Measurements from ENCODE around the gene NDST1. TPM values are rescaled to one million over a fixed set of nuclear protein-coding genes. Genes with fewer than 3 reads are reported as not detected.

The NDST1 gene
- polyA plus RNA-seq, 4 donors = 7.4 to 44.5 (median 21.0) TPM

- H3K9me3 ChIP-seq (ENCODE audit: control insufficient read depth in 2 of 2, insufficient read depth in 1 of 2, low read depth in 1 of 2, low read length in 1 of 2) = no peaks in the 10 kb centered on the region
- no peaks in the 10 kb centered on the region for H3K27me3 ChIP-seq (ENCODE audit: control insufficient read depth in 3 of 3, insufficient read depth in 3 of 3, low read length in 3 of 3)
- no peak overlapping the region for H3K4me3 ChIP-seq (ENCODE audit: low read depth in 1 of 3, low read length in 3 of 3)
- H3K36me3 ChIP-seq (ENCODE audit: control insufficient read depth in 3 of 3, insufficient read depth in 2 of 3, low read depth in 1 of 3, low read length in 3 of 3) = peaks cover 0 to 81% (median 5%) of the 10 kb centered on the region in 3 donors
- no peak for DNase-seq
- H3K27ac ChIP-seq (ENCODE audit: low read depth in 1 of 3, low read length in 2 of 3) = no peak overlapping the region
- no peak for FAIRE-seq
- peaks cover 0 to 32% (median 6%) of the 10 kb centered on the region in 3 donors for H3K4me1 ChIP-seq (ENCODE audit: control insufficient read depth in 3 of 3, insufficient read depth in 2 of 3, low read depth in 1 of 3, low read length in 2 of 3)
These were observed 17.9 kb downstream of the NDST1 start for GRCh38 chr5:150525781-150526180.

GRCh38 chr5:150527038-150527437 lies 19.1 kb downstream of the NDST1 start:
- no peak overlapping the region for H3K4me3 ChIP-seq (ENCODE audit: low read depth in 1 of 3, low read length in 3 of 3)
- no peaks in the 10 kb centered on the region for H3K27me3 ChIP-seq (ENCODE audit: control insufficient read depth in 3 of 3, insufficient read depth in 3 of 3, low read length in 3 of 3)
- FAIRE-seq (no peak), DNase-seq (no peak)
- 65 to 82% (median 81%) methylated on average over 8 of the region's 8 CpGs for WGBS, 3 donors
- no peaks in the 10 kb centered on the region for H3K9me3 ChIP-seq (ENCODE audit: control insufficient read depth in 2 of 2, insufficient read depth in 1 of 2, low read depth in 1 of 2, low read length in 1 of 2)
- H3K4me1 ChIP-seq (ENCODE audit: control insufficient read depth in 3 of 3, insufficient read depth in 2 of 3, low read depth in 1 of 3, low read length in 2 of 3) = peaks cover 0 to 28% (median 6%) of the 10 kb centered on the region in 3 donors
- H3K27ac ChIP-seq (ENCODE audit: low read depth in 1 of 3, low read length in 2 of 3) = no peak overlapping the region
- H3K36me3 ChIP-seq (ENCODE audit: control insufficient read depth in 3 of 3, insufficient read depth in 2 of 3, low read depth in 1 of 3, low read length in 3 of 3) = peaks cover 0 to 77% (median 5%) of the 10 kb centered on the region in 3 donors

- peaks cover 0 to 21% (median 6%) of the 10 kb centered on the region in 3 donors for H3K4me1 ChIP-seq (ENCODE audit: control insufficient read depth in 3 of 3, insufficient read depth in 2 of 3, low read depth in 1 of 3, low read length in 2 of 3)
- WGBS, 3 donors = 95 to 96% (median 96%) methylated on average over 23 to 24 of the region's 24 CpGs
These were observed 19.9 kb downstream of the NDST1 start for GRCh38 chr5:150527808-150528207.

GRCh38 chr5:150528924-150529546 lies 21.1 kb downstream of the NDST1 start:
- peaks cover 0 to 81% (median 8%) of the 10 kb centered on the region in 3 donors for H3K36me3 ChIP-seq (ENCODE audit: control insufficient read depth in 3 of 3, insufficient read depth in 2 of 3, low read depth in 1 of 3, low read length in 3 of 3)
- H3K9me3 ChIP-seq (ENCODE audit: control insufficient read depth in 2 of 2, insufficient read depth in 1 of 2, low read depth in 1 of 2, low read length in 1 of 2) = no peaks in the 10 kb centered on the region
- WGBS, 3 donors = 58 to 66% (median 66%) methylated on average over 2 of the region's 2 CpGs
- no peaks in the 10 kb centered on the region for H3K27me3 ChIP-seq (ENCODE audit: control insufficient read depth in 3 of 3, insufficient read depth in 3 of 3, low read length in 3 of 3)
- no peak overlapping the region for H3K27ac ChIP-seq (ENCODE audit: low read depth in 1 of 3, low read length in 2 of 3)
- FAIRE-seq = no peak
- no peak for DNase-seq
- H3K4me3 ChIP-seq (ENCODE audit: low read depth in 1 of 3, low read length in 3 of 3) = no peak overlapping the region
- peaks cover 0 to 8% (median 0%) of the 10 kb centered on the region in 3 donors for H3K4me1 ChIP-seq (ENCODE audit: control insufficient read depth in 3 of 3, insufficient read depth in 2 of 3, low read depth in 1 of 3, low read length in 2 of 3)

More at GRCh38 chr5:150527808-150528207, 19.9 kb downstream of the NDST1 start:
- no peak for DNase-seq
- H3K36me3 ChIP-seq (ENCODE audit: control insufficient read depth in 3 of 3, insufficient read depth in 2 of 3, low read depth in 1 of 3, low read length in 3 of 3) = peaks cover 0 to 81% (median 5%) of the 10 kb centered on the region in 3 donors
- no peaks in the 10 kb centered on the region for H3K9me3 ChIP-seq (ENCODE audit: control insufficient read depth in 2 of 2, insufficient read depth in 1 of 2, low read depth in 1 of 2, low read length in 1 of 2)
- no peak overlapping the region for H3K4me3 ChIP-seq (ENCODE audit: low read depth in 1 of 3, low read length in 3 of 3)
- no peak for FAIRE-seq
- no peaks in the 10 kb centered on the region for H3K27me3 ChIP-seq (ENCODE audit: control insufficient read depth in 3 of 3, insufficient read depth in 3 of 3, low read length in 3 of 3)
- no peak overlapping the region for H3K27ac ChIP-seq (ENCODE audit: low read depth in 1 of 3, low read length in 2 of 3)

- no peak for FAIRE-seq
- DNase-seq = no peak
These were observed 21.6 kb downstream of the NDST1 start for GRCh38 chr5:150529555-150529954.

GRCh38 chr5:150530423-150530822 lies 22.5 kb downstream of the NDST1 start:
- 73 to 87% (median 82%) methylated on average over 3 of the region's 3 CpGs for WGBS, 3 donors
- Histone ChIP-seq H3K27ac (ENCODE audit: low read depth in 1 of 3, low read length in 2 of 3) (no peak overlapping the region), H3K36me3 (ENCODE audit: control insufficient read depth in 3 of 3, insufficient read depth in 2 of 3, low read depth in 1 of 3, low read length in 3 of 3) (peaks cover 3 to 83% (median 13%) of the 10 kb centered on the region in 3 donors), H3K27me3 (ENCODE audit: control insufficient read depth in 3 of 3, insufficient read depth in 3 of 3, low read length in 3 of 3) (no peaks in the 10 kb centered on the region), H3K4me3 (ENCODE audit: low read depth in 1 of 3, low read length in 3 of 3) (no peak overlapping the region), H3K4me1 (ENCODE audit: control insufficient read depth in 3 of 3, insufficient read depth in 2 of 3, low read depth in 1 of 3, low read length in 2 of 3) (peaks cover 0 to 7% (median 0%) of the 10 kb centered on the region in 3 donors), H3K9me3 (ENCODE audit: control insufficient read depth in 2 of 2, insufficient read depth in 1 of 2, low read depth in 1 of 2, low read length in 1 of 2) (no peaks in the 10 kb centered on the region)
- no peak for FAIRE-seq
- no peak for DNase-seq

More at GRCh38 chr5:150529555-150529954, 21.6 kb downstream of the NDST1 start:
- Histone ChIP-seq H3K4me1 (ENCODE audit: control insufficient read depth in 3 of 3, insufficient read depth in 2 of 3, low read depth in 1 of 3, low read length in 2 of 3) (peaks cover 0 to 7% (median 0%) of the 10 kb centered on the region in 3 donors), H3K9me3 (ENCODE audit: control insufficient read depth in 2 of 2, insufficient read depth in 1 of 2, low read depth in 1 of 2, low read length in 1 of 2) (no peaks in the 10 kb centered on the region), H3K27ac (ENCODE audit: low read depth in 1 of 3, low read length in 2 of 3) (no peak overlapping the region), H3K27me3 (ENCODE audit: control insufficient read depth in 3 of 3, insufficient read depth in 3 of 3, low read length in 3 of 3) (no peaks in the 10 kb centered on the region), H3K4me3 (ENCODE audit: low read depth in 1 of 3, low read length in 3 of 3) (no peak overlapping the region), H3K36me3 (ENCODE audit: control insufficient read depth in 3 of 3, insufficient read depth in 2 of 3, low read depth in 1 of 3, low read length in 3 of 3) (peaks cover 2 to 82% (median 9%) of the 10 kb centered on the region in 3 donors)
- 63 to 68% (median 67%) methylated on average over 4 of the region's 4 CpGs for WGBS, 3 donors

GRCh38 chr5:150530951-150531588 lies 23.1 kb downstream of the NDST1 start:
- no peak for FAIRE-seq
- no peaks in the 10 kb centered on the region for H3K9me3 ChIP-seq (ENCODE audit: control insufficient read depth in 2 of 2, insufficient read depth in 1 of 2, low read depth in 1 of 2, low read length in 1 of 2)
- H3K4me1 ChIP-seq (ENCODE audit: control insufficient read depth in 3 of 3, insufficient read depth in 2 of 3, low read depth in 1 of 3, low read length in 2 of 3) = peaks cover 0 to 7% (median 0%) of the 10 kb centered on the region in 3 donors
- DNase-seq = no peak
- 91 to 94% (median 92%) methylated on average over 9 of the region's 9 CpGs for WGBS, 3 donors
- H3K4me3 ChIP-seq (ENCODE audit: low read depth in 1 of 3, low read length in 3 of 3) = no peak overlapping the region
- no peaks in the 10 kb centered on the region for H3K27me3 ChIP-seq (ENCODE audit: control insufficient read depth in 3 of 3, insufficient read depth in 3 of 3, low read length in 3 of 3)
- peaks cover 3 to 85% (median 16%) of the 10 kb centered on the region in 3 donors for H3K36me3 ChIP-seq (ENCODE audit: control insufficient read depth in 3 of 3, insufficient read depth in 2 of 3, low read depth in 1 of 3, low read length in 3 of 3)
- H3K27ac ChIP-seq (ENCODE audit: low read depth in 1 of 3, low read length in 2 of 3) = no peak overlapping the region

GRCh38 chr5:150531686-150532085 lies 23.8 kb downstream of the NDST1 start:
- no peaks in the 10 kb centered on the region for H3K27me3 ChIP-seq (ENCODE audit: control insufficient read depth in 3 of 3, insufficient read depth in 3 of 3, low read length in 3 of 3)
- peaks cover 0 to 7% (median 0%) of the 10 kb centered on the region in 3 donors for H3K4me1 ChIP-seq (ENCODE audit: control insufficient read depth in 3 of 3, insufficient read depth in 2 of 3, low read depth in 1 of 3, low read length in 2 of 3)
- WGBS, 3 donors = 86 to 93% (median 90%) methylated on average over 9 of the region's 9 CpGs
- DNase-seq (no peak), FAIRE-seq (no peak)
- no peaks in the 10 kb centered on the region for H3K9me3 ChIP-seq (ENCODE audit: control insufficient read depth in 2 of 2, insufficient read depth in 1 of 2, low read depth in 1 of 2, low read length in 1 of 2)
- no peak overlapping the region for H3K27ac ChIP-seq (ENCODE audit: low read depth in 1 of 3, low read length in 2 of 3)
- H3K36me3 ChIP-seq (ENCODE audit: control insufficient read depth in 3 of 3, insufficient read depth in 2 of 3, low read depth in 1 of 3, low read length in 3 of 3) = peaks cover 3 to 87% (median 18%) of the 10 kb centered on the region in 3 donors
- no peak overlapping the region for H3K4me3 ChIP-seq (ENCODE audit: low read depth in 1 of 3, low read length in 3 of 3)
